ENCODE data around the gene SLC31A2.

DNA sequence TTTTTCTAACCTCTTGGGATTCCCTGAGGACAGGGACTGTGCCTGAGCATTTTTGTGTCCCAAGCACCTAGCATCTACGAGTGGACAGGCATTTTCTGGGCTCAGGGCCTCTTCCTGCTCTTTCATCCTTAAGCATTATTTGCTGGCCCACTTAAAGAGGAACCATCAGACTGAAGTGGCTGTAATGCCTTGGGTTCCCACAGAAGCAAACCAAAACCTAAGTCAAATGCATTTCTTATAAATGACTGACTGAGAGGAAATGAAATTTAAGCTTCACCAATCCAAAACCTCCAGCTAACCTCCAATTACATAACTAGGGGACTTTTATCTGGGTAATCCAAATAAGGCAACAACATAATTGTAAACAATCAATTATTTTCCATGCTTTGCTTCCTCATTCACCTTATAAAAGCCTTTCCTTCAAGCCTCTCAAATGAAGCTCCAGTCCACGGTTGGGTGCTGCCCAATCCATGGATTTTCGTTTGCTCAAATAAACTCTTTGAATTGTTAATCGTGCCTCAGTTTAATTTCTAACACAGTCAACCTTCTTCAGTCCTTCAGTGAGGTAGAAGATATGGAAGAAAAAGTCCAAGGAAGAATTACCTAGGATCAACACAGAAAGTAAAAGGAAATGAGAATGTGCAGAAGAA, 25.3 kb upstream of the SLC31A2 start:
- TF ChIP-seq POLR2AphosphoS5 (IDR thresholded peaks at IDR 0.05), result no peak
- no peak for TF ChIP-seq POLR2A (IDR thresholded peaks at IDR 0.05)

All from gastroesophageal sphincter (tissue), 2 donors.